ENCODE measurements around the gene SLC25A51. TPM values are rescaled to one million over a fixed set of nuclear protein-coding genes. Genes with fewer than 3 reads are reported as not detected.

Gene SLC25A51
- total and polyA plus RNA-seq, 2 donors (not counting 3 experiments of a cell fraction or from before 2014, with no cell fraction given): 15.4 to 36.2 TPM

GRCh38 chr9:37941253-37941652 lies 37.3 kb upstream of the SLC25A51 start:
- no peaks in the 10 kb centered on the region for H4K20me1 ChIP-seq (replicated peaks; ENCODE audit: control insufficient read depth, extremely low read depth, insufficient read depth, low read length)
- intact Hi-C loops (cut with micrococcal nuclease): no loop called here
- H3K27me3 ChIP-seq (ENCODE audit: control insufficient read depth in 2 of 2, insufficient read depth in 2 of 2, low read length in 2 of 2): no peaks in the 10 kb centered on the region
- BruUV-seq (replicated peaks): no TSS peak
- H3K9me1 ChIP-seq (replicated peaks; ENCODE audit: control insufficient read depth, extremely low read depth, insufficient read depth, low read length): no peaks in the 10 kb centered on the region
- no peak for TF ChIP-seq MYC (IDR thresholded peaks at IDR 0.05; ENCODE audit: low read depth, low read length)
- TF ChIP-seq JUN (IDR thresholded peaks at IDR 0.05; ENCODE audit: borderline replicate concordance, insufficient read depth, insufficient read length, low read depth): no peak
- no peak for TF ChIP-seq POLR2A (IDR thresholded peaks at IDR 0.05; ENCODE audit: low read depth, low read length)
- TF ChIP-seq EZH2 (IDR thresholded peaks at IDR 0.05; ENCODE audit: borderline replicate concordance, low read depth, low read length, severe bottlenecking): no peak
- TF ChIP-seq CTCF (IDR thresholded peaks at IDR 0.05; ENCODE audit: extremely low read depth in 1 of 2, insufficient read depth in 1 of 2, low read depth in 1 of 2, low read length in 2 of 2): no peak
- TF ChIP-seq POLR2AphosphoS5 (IDR thresholded peaks at IDR 0.05; ENCODE audit: insufficient read depth, low read depth, low read length): no peak
- no peak for TF ChIP-seq FOS (IDR thresholded peaks at IDR 0.05; ENCODE audit: borderline replicate concordance, insufficient read depth, low read length)
- TF ChIP-seq MAX (IDR thresholded peaks at IDR 0.05; ENCODE audit: insufficient read depth, insufficient read length): no peak
- TF ChIP-seq GATA2 (IDR thresholded peaks at IDR 0.05; ENCODE audit: insufficient read depth, insufficient read length, low read depth, low read length): no peak
- no peaks in the 10 kb centered on the region for H3K9me3 ChIP-seq (replicated peaks; ENCODE audit: control insufficient read depth, insufficient read depth, low read length)
- H3K79me2 ChIP-seq (ENCODE audit: control insufficient read depth, insufficient read depth, low read length): no peaks in the 10 kb centered on the region
- no peak overlapping the region for H3K9ac ChIP-seq (replicated peaks; ENCODE audit: extremely low read depth, insufficient read depth, low read length)
- ChIA-PET POLR2A (no interaction called here), CTCF (interaction anchor here (0.9 to 1.3 kb wide), 3 partner anchors 24 to 34 kb away, joined by 3 to 9 read pairs (median 5); no protein-coding TSS in a partner anchor)
- no peak overlapping the region for H2AFZ ChIP-seq (ENCODE audit: low read depth, low read length)
- no peak overlapping the region for H3K4me3 ChIP-seq (replicated peaks in 1 of 3; ENCODE audit: insufficient read depth in 1 of 3, low read depth in 1 of 3, low read length in 3 of 3)
- peaks cover 0 to 5% of the 10 kb centered on the region in 2 experiments for H3K36me3 ChIP-seq (ENCODE audit: control insufficient read depth in 2 of 2, extremely low read depth in 1 of 2, insufficient read depth in 2 of 2, low read length in 2 of 2)
- no peak for FAIRE-seq
- H3K4me1 ChIP-seq (ENCODE audit: control insufficient read depth, extremely low read depth, insufficient read depth, low read length): peaks cover 48% of the 10 kb centered on the region
- no peak overlapping the region for H3K27ac ChIP-seq (ENCODE audit: insufficient read depth, low read depth, low read length)
- H3K4me2 ChIP-seq (ENCODE audit: insufficient read depth, low read length): no peak overlapping the region
- DNase-seq (ENCODE audit: low read depth, low spot score): no peak
- dilution Hi-C loops (cut with MboI; ENCODE audit: extremely low pct_ligation_motif_present, low sequenced_read_pairs): no loop called here
